GM18505 (cell line): ENCODE results near the gene CHRD.

Experiments used
- ATAC-seq: cut with Tn5 transposase; IDR thresholded peaks from one replicate; pipeline ENCODE4 v1.9.1; 2021; ENCODE audit not compliant: unreplicated experiment
- POLR2A ChIP-seq: IDR thresholded peaks from 4 replicates; pipeline ENCODE4 v1.6.1; 2011; ENCODE audit warnings: borderline replicate concordance; ENCODE audit not compliant: insufficient read depth, insufficient read length; ENCODE audit errors: extremely low read depth

Gene CHRD

GRCh38 chr3:184377882-184378445, 1.9 kb upstream of the CHRD start, which contains the start of gene THPO:
THPO (minus strand) TSS chr3:184378207; CDS start chr3:184376259, 1,948 bp downstream.
- ATAC-seq, result no peak
- no peak for TF ChIP-seq POLR2A

- ATAC-seq, result no peak
- no peak for TF ChIP-seq POLR2A
Observed at GRCh38 chr3:184378651-184379357, 1.1 kb upstream of the CHRD start.

GRCh38 chr3:184380185-184380626, 352 bp downstream of the CHRD start:
- ATAC-seq, result no peak

GRCh38 chr3:184380627-184381260, 890 bp downstream of the CHRD start:
- no peak for ATAC-seq
- no peak for TF ChIP-seq POLR2A

More at GRCh38 chr3:184380185-184380626, 352 bp downstream of the CHRD start:
- no peak for TF ChIP-seq POLR2A

GRCh38 chr3:184381261-184382224, 1.7 kb downstream of the CHRD start:
- no peak for ATAC-seq
- no peak for TF ChIP-seq POLR2A

GRCh38 chr3:184382326-184383032, 2.6 kb downstream of the CHRD start:
- no peak for ATAC-seq
- no peak for TF ChIP-seq POLR2A

- no peak for ATAC-seq
- no peak for TF ChIP-seq POLR2A
Observed at GRCh38 chr3:184383033-184383740, 3.3 kb downstream of the CHRD start.

GRCh38 chr3:184384342-184384741, 4.5 kb downstream of the CHRD start:
- no peak for TF ChIP-seq POLR2A
- ATAC-seq, result no peak

GRCh38 chr3:184384856-184385422, 5.1 kb downstream of the CHRD start:
- ATAC-seq, result no peak

GRCh38 chr3:184386047-184386806, 6.4 kb downstream of the CHRD start:
- no peak for ATAC-seq
- no peak for TF ChIP-seq POLR2A

More at GRCh38 chr3:184384856-184385422, 5.1 kb downstream of the CHRD start:
- TF ChIP-seq POLR2A, result no peak
